ENCODE data around the gene EFNA5. TPM values are rescaled to one million over a fixed set of nuclear protein-coding genes. Genes with fewer than 3 reads are reported as not detected.

Gene EFNA5
- total RNA-seq, 3 donors from 2014 or later (not counting 1 experiment from before 2014, with no cell fraction given), result 2.2 to 8.1 (median 4.3) TPM

GRCh38 chr5:107508097-107508496 is 162.6 kb downstream of the EFNA5 start:
- peaks cover under 1 to 2% of the 10 kb centered on the region in 2 donors for H3K4me1 Mint-ChIP-seq
- ATAC-seq, result no peak
- no peaks in the 10 kb centered on the region for H3K9me3 Mint-ChIP-seq
- TF ChIP-seq CTCF (IDR thresholded peaks at IDR 0.05), result no peak
- Histone ChIP-seq H3K27ac (ENCODE audit: low read length) (no peak overlapping the region), H3K4me3 (ENCODE audit: low read length) (no peak overlapping the region), H3K27me3 (ENCODE audit: control insufficient read depth, insufficient read depth, low read length) (peaks cover 5% of the 10 kb centered on the region), H3K9me3 (ENCODE audit: control insufficient read depth, insufficient read depth, low read length) (no peaks in the 10 kb centered on the region), H3K4me1 (ENCODE audit: control insufficient read depth, insufficient read depth, low read length) (no peaks in the 10 kb centered on the region), H3K36me3 (ENCODE audit: control insufficient read depth, insufficient read depth, low read length) (no peaks in the 10 kb centered on the region)
- no peak overlapping the region for H3K27ac Mint-ChIP-seq
- DNase-seq, result no peak
- H3K4me3 Mint-ChIP-seq, result no peak overlapping the region
- intact Hi-C loops (cut with micrococcal nuclease), result no loop called here
- no peaks in the 10 kb centered on the region for H3K36me3 Mint-ChIP-seq
- WGBS (ENCODE audit: insufficient coverage), result 96% methylated on average over 3 of the region's 4 CpGs
- H3K27me3 Mint-ChIP-seq (ENCODE audit: low read depth in 2 of 2), result peaks cover 0 to 3% of the 10 kb centered on the region in 2 donors

GRCh38 chr5:107505763-107506534 is 164.8 kb downstream of the EFNA5 start:
- intact Hi-C loops (cut with micrococcal nuclease), result no loop called here
- no peaks in the 10 kb centered on the region for H3K9me3 ChIP-seq (ENCODE audit: control insufficient read depth, insufficient read depth, low read length)
- peaks cover 8% of the 10 kb centered on the region for H3K4me1 ChIP-seq (ENCODE audit: control insufficient read depth, insufficient read depth, low read length)
- 73% methylated on average over 2 of the region's 3 CpGs for WGBS (ENCODE audit: insufficient coverage)
- Mint-ChIP-seq H3K27me3 (ENCODE audit: low read depth in 2 of 2) (peaks cover 0 to 3% of the 10 kb centered on the region in 2 donors), H3K4me3 (no peak overlapping the region), H3K36me3 (no peaks in the 10 kb centered on the region), H3K27ac (peak overlapping the region in 1 of 2 donors; percentile 42), H3K9me3 (peaks cover 2 to 3% of the 10 kb centered on the region in 2 donors), H3K4me1 (peaks cover 14 to 17% of the 10 kb centered on the region in 2 donors)
- no peaks in the 10 kb centered on the region for H3K36me3 ChIP-seq (ENCODE audit: control insufficient read depth, insufficient read depth, low read length)
- no peak overlapping the region for H3K4me3 ChIP-seq (ENCODE audit: low read length)
- H3K27me3 ChIP-seq (ENCODE audit: control insufficient read depth, insufficient read depth, low read length), result peaks cover 5% of the 10 kb centered on the region
- no peak overlapping the region for H3K27ac ChIP-seq (ENCODE audit: low read length)
- no peak for TF ChIP-seq CTCF (IDR thresholded peaks at IDR 0.05)
- no peak for DNase-seq
- ATAC-seq, result no peak

GRCh38 chr5:107504424-107504823 is 166.3 kb downstream of the EFNA5 start:
- no peak overlapping the region for H3K27ac ChIP-seq (ENCODE audit: low read length)
- Mint-ChIP-seq H3K27me3 (ENCODE audit: low read depth in 2 of 2) (peaks cover 0 to 3% of the 10 kb centered on the region in 2 donors), H3K27ac (no peak overlapping the region), H3K4me3 (no peak overlapping the region), H3K4me1 (peaks cover 20 to 23% of the 10 kb centered on the region in 2 donors), H3K9me3 (peaks cover 2 to 3% of the 10 kb centered on the region in 2 donors), H3K36me3 (no peaks in the 10 kb centered on the region)
- H3K4me1 ChIP-seq (ENCODE audit: control insufficient read depth, insufficient read depth, low read length), result peaks cover 8% of the 10 kb centered on the region
- DNase-seq (no peak), ATAC-seq (no peak)
- TF ChIP-seq CTCF (IDR thresholded peaks at IDR 0.05), result no peak
- H3K27me3 ChIP-seq (ENCODE audit: control insufficient read depth, insufficient read depth, low read length), result peaks cover 5% of the 10 kb centered on the region
- no peaks in the 10 kb centered on the region for H3K36me3 ChIP-seq (ENCODE audit: control insufficient read depth, insufficient read depth, low read length)
- intact Hi-C loops (cut with micrococcal nuclease), result loop anchor here (5.0 kb wide), 1 partner anchor 37 kb away; no protein-coding TSS in a partner anchor
- H3K4me3 ChIP-seq (ENCODE audit: low read length), result no peak overlapping the region
- H3K9me3 ChIP-seq (ENCODE audit: control insufficient read depth, insufficient read depth, low read length), result no peaks in the 10 kb centered on the region
- WGBS (ENCODE audit: insufficient coverage), result no CpG with 5 or more reads among the region's 1 CpG

Measured in natural killer cell (primary cell).